HG03439 (cell line): ENCODE measurements around the gene CADPS2.

Source experiments
- ATAC-seq: cut with Tn5 transposase; IDR thresholded peaks from one replicate; pipeline ENCODE4 v1.9.1; 2021; ENCODE audit warnings: mild to moderate bottlenecking, moderate library complexity; ENCODE audit not compliant: unreplicated experiment

The CADPS2 gene

DNA sequence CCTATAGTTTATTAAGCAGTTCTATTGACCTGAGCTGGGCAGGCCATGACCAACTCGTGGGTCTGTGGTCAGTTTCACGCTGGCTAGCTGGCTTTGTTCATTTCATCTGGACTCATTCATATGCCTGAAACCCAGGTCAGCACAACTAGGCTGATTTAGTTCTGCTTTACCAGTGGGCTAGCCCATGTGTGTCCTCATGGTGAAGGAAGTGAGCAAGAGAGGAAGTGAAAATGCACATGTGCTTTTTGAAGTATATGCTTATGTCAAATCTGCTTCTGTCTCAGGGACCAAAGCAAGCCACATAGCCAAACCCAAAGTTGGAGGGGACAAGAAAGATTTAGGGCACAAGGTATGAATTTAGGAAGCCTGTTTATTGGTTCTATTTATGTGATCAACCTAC, 341.8 kb downstream of the CADPS2 start:
- ATAC-seq: peak; percentile 93

DNA sequence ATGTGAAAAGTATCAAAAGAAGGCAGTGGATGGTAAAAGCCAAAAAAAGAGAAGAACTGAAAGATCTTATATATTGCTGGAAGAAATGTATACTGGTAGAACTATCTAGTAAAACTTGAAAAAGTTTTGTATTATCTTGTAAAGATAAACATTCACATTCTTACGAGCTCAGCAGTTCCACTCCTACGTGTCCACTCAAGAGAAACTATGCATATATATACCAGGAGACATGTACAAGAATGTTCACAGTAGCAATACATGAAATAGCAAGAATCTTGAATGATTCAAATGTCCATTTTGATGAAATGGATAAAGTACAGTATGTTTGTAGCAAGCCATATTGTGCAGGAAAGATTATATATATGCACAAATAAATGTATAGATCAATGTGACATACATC, 342.4 kb downstream of the CADPS2 start:
- no peak for ATAC-seq

DNA sequence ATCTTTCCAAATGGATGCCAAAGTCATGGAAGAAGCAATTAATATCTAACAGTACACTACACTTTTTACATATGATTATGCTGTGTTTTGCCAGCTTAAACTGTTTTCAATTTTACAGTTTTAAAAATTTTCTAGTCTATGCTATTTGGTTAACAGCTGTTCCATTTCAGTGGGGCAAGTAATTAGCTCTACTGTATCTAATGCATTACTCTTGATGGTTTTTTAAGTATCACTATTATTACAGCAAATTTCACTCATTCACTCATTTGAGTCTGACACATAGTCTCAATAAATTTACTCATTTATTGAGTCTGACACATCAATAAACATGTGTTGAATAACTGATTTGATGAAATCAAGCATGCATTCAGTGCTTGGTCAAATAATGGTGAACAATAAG, 343.1 kb downstream of the CADPS2 start:
- ATAC-seq: no peak

DNA sequence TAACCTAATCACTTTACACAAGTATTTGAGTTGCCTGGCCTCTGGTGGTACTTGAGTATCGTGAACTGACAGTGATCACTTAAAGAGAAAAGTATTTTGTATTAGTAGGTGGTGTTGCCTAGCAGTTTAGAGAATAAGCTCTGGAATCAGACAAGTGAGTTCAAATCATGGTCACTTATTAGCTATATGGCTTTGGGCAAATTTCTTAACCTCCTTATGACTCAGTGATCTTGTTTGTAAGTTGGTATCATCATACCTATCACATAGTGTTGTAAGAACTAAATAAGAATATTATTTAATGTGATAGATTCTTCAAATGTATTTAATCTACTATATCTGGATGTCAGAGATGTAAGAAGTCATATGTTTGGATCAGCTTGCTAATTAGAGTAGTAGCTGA, 351.2 kb downstream of the CADPS2 start:
- no peak for ATAC-seq

DNA sequence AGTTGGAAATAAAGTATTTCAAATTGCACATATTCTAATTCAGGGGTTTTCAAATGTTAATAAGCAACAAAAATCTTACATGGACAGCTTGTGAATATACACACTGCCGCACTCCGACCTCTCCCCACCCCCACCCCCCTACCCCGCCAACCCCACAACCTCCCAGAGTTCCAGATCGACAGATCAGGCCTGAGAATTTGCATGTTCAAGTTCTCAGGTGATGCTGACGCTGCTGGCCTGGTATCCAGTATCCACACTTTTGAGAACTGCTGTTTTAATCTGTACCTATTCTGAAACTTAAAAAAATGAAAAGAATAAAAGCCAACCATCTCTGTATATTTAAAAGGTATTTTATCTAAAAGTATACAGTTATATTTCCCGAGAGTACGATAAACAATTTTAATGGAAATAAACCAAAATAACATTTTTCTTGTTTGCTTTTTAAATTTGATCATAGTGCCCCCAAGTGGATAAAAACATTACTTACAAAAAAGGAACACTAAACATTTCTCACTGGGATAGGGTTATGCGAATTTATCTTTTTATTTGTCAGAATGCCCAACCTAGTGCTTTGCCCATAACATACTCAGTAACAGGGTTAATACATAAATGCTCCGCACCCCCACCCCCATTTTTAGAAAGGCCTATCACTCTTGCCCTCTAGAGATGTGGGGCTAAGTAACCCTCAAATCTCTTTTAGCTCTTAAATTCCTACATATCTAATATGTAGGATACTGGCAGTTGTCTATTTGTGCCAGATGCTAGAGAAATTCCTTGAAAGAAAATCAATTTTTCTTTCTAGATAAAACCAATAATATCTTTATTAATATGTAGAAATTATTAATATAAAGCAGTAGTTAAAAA, 353.6 kb downstream of the CADPS2 start:
- ATAC-seq: no peak

DNA sequence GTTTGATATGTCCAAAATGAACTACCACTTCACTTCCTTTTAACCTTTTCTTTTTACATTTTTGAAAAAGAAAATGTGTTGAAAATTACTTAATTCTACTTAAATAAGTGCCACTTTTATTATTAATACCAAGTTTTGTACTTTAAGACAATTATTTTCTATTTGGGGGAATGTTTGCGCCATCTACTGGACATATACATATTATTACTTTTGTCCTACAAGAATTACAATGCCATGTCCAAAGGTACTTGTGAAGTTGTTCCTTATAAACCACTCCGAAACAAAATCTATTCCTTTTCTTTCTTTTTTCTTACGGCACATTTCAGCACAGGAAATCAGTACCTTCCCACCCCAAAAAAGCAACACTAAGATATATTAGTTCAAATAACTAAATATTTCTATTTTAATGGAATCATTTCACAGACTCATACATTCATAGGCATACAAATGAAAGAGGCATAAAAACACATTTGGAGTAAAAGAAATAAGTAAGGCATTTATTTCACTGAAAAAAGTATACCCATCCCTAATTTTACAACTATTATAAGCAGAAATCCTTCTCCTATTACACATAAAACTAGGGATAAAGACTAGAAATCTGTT, 357.3 kb downstream of the CADPS2 start:
- no peak for ATAC-seq

DNA sequence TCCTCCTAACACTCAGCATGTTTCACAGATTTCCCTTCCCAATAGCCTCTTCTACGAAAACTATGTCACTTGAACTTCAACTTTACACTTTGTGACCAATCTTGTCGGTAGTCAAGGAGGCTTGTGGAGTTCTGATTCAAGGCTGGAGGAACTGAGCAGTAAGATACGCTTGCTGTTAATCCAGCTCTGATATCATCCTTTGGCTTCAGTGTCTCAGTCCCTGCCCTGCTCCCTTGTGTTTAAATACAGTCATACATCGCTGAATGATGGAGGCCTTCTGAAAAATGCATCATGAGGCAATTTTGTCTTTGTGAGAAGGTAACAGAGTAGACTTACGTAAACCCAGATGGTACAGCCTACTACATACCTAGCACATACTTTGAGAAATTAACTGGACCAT, 360.9 kb downstream of the CADPS2 start:
- ATAC-seq: no peak

DNA sequence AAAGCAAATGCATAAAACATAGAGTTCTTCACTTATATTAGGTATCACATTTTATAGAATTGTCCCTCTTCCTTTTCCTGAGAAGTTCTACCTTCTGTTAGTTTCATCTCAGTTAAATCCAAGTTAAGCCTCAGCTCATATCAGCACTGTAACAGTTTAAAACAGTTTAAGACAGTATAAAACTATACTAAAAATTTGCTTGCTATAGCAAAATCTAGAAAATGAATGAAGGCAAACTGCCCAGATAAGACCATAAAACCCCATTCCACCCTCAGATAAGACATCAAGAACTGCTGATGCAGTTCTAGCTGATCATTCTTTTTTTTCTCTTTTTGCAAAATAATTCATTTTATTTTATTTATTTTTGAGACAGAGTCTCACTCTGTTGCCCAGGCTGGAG, 364.5 kb downstream of the CADPS2 start:
- ATAC-seq: no peak

DNA sequence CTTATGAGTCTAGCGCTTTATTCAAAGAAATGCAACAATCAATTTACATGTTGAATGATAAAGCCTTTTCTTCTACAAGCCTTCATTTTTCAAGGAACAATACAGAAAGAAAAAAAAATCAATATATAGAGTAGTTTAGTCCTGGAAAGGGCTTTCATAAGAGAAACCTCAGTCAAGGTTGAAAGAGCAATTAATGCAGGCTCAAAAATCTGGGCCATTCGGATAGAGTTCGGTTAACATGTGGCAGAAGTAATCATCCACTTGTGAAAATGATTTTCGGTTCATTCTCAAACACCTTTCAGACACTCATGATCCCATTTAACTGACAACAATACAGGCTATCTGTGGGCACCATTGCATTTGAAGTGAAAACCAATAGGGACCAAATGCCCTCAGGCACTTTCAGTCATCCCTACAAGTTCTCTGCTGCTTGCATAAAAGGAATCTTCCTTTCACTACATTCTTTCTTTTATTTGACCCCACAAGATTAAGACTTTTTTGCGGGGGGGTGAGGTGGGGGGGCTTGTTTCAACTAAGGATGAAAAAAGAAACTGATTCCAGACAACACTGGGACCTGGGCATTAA, 365.2 kb downstream of the CADPS2 start:
- no peak for ATAC-seq

DNA sequence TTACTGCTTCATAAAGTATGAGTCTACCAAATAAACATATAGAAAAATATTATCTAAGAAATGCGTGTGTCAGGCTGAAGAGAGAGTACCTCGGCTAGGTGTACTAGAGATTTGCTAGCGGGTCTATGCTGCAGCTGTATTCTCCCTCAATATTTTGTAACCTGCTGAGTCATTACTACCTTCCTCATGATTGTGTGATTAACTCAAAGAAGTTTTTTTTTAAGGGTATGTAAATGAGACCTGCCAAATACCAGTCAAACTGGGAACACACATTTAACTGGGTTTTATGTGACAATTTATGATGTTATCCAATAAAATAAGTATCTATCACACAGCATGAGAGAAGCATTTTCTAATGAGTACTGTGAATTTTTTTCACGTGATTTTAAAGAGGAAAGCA, 367.8 kb downstream of the CADPS2 start:
- no peak for ATAC-seq

DNA sequence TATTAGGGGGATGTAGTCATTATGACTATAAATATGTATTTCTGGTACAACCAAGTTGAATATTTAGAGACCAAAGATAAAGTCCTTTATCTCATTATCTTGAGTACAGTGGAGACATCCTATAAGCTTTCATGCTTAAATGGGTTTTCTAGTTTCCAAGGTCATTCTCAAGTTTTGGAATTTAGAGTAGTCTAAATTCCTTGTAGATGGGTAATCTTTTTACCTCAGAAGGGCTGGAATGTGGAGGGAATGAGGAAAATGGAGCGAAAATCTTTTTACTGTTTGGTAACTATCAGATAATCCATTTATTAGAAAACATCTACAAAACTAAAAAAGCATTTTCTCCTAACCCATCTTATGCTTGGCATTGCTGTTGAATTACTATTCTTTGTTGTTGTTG, 368.7 kb downstream of the CADPS2 start:
- ATAC-seq: no peak

DNA sequence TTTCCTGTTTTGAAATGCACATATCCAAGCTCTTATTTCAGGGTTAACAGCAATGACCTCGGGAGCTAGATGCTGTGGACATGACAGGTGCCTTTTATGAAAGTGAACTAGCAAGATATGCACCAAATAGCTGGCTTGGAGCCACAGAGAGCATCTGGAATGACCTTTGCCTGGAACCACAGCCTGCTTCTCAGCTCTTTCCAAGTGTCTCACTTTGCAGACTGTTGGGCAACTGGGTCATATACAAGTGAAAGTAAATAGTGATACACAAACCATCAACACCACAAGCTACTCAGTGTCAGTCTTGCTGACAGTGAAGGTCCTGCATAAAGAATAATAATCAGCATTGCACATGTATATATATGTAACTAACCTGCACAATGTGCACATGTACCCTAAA, 370.9 kb downstream of the CADPS2 start:
- no peak for ATAC-seq

DNA sequence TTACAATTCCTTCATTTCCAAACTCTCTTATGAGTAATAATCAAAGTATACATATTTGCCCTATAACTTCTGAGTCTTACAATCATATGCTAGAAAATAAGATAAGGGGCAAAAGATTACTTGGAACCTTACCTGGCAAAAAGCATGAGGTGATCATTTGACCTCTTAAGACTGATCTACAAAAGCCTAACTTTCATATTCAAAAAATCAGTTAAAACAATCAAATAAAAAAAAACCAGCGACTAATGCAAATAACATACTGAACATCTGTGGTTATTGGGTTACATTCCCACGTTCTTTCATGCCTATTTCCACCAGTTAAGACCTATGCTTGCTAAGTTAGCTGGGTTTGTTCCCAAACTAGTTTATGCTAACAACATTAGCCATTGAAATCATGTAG, 375.0 kb downstream of the CADPS2 start:
- no peak for ATAC-seq

DNA sequence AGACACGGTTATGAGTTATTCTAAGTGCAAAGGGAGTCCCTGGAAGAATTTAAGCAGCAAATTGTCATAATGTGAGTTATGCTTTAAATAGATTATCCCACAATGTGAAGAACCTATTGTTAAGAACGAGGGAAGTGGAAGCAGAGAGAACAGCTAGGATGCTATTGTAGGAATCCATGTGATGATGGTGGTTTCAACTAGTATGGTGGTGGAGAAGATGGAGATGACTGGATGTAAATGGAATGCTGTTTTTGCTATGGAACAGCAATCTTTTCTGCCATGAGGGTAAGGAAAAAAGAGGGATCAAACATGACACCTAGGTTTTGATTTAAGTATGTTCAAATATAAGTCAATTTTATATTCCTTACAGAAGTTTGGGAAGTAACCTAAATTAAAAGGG, 378.7 kb downstream of the CADPS2 start:
- ATAC-seq: no peak

DNA sequence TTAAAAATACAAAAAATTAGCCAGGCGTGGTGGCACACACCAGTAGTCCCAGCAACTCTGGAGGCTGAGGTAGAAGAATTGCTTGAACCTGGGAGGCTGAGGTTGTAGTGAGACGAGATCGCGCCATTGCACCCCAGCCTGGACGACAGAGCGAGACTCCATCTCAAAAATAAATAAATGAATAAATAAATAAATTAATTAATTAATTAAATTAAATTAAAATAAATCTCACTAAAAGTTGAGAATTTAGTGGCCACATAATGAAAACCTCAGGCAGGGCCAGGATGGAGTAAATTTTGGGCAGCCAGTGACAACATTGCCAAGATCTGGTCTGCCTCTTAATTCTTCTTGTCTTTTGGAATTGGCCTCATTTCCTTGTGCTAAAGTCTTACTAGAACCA, 394.3 kb downstream of the CADPS2 start:
- no peak for ATAC-seq

DNA sequence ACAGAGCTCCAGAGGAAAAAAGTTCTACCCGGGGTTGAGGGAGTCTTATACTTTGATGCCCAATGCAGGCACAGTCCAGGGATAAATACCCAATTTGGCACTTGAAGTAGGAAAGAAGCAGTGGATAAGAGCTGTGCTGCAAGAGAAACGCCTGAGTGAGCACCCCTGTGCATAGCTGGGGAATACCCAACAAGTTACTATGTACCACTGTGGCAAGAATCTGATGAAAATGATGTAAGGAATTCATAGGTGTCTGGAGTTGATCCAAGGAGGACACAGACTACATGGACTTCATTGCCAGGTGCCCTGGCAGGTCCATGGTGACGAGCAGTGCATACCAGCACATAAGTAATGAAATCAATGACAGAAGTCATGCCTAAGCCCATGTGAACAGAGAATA, 398.0 kb downstream of the CADPS2 start:
- no peak for ATAC-seq

DNA sequence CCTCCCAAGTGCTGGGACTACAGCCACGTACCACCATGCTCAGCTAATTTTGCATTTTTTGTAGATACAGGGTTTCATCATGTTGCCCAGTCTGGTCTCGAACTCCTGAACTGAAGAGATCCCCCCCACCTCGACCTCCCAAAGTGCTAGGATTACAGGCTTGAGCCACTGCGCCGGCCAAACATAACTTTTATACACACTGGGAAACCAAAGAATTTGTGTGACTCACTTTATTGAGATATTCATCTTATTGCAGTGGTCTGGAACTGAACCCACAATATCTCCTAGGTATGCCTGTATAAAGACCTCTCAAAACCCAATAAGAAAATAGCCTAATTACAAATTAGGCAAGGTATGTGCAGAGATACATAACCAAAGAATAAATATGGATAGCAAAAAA, 399.1 kb downstream of the CADPS2 start:
- ATAC-seq: no peak

DNA sequence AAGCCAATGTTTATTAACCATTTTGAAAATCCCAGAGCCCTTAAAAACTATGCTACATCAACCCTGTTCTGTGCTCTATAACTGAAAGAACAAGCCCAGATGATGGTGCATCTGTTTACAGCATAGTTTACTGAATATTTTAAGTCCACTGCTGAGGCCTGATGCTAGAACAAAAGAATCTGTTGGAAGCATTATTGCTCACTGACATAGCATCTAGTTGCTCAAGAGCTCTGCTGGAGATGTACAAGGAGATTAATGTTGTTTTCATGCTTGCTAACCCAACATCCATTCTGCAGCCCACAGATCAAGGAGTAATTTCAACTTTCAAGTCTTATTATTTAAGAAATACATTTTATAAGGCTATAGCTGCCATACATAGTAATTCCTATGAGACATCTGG, 400.4 kb downstream of the CADPS2 start:
- no peak for ATAC-seq

DNA sequence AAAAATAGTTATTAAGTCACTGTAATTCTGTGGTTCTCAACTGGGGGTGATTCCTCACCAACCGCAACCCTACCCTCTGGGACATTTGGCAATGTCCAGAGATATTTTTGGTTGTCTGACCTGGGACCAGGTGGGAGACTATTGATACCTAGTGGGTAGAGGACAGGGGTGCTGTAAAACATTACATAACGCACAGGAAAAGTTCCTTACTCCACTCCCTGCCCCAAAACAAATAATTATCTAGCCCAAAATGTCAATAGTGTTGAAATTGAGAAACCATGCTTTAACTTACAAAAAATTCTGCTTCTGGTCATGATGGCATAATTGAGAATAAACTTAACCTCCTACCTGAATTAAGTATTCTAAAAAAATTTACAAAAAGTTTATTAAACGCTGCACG, 404.0 kb downstream of the CADPS2 start:
- ATAC-seq: no peak

DNA sequence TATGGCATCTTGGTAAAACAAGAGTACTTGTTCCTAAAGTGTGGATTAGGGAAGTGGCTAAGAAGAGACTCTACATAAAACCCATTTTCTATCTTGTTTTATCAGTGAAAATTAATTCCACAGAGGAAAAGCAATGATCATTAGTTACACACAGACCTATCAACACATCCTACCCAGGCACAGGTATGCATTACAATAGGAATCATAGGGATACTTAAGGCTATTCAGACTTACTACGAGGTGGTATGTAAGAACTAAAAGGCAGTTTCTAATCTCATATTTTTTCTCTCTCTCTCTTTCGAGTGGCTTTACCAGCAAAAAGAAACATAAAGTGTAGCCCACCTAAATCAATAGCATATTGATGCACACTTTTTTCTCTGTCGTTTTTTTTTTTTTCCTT, 415.4 kb downstream of the CADPS2 start:
- ATAC-seq: no peak

DNA sequence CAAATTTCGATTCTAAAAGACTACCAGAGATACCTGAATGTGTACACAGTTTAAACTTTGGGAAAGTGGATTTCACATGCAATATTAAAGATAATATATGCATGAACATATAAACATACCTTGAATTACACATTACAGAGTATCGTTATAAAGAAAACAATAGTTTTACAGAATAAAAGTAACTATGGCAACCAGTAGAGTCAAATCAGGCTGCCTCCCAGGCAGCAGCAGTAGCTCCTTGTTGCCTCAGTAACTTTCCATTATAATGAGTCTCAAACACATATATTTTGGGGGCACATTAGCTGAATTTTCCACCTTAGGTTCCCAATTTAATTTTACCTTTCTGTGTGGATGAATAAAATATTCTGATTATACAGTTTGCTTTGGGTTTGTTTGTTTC, 417.3 kb downstream of the CADPS2 start:
- ATAC-seq: no peak

DNA sequence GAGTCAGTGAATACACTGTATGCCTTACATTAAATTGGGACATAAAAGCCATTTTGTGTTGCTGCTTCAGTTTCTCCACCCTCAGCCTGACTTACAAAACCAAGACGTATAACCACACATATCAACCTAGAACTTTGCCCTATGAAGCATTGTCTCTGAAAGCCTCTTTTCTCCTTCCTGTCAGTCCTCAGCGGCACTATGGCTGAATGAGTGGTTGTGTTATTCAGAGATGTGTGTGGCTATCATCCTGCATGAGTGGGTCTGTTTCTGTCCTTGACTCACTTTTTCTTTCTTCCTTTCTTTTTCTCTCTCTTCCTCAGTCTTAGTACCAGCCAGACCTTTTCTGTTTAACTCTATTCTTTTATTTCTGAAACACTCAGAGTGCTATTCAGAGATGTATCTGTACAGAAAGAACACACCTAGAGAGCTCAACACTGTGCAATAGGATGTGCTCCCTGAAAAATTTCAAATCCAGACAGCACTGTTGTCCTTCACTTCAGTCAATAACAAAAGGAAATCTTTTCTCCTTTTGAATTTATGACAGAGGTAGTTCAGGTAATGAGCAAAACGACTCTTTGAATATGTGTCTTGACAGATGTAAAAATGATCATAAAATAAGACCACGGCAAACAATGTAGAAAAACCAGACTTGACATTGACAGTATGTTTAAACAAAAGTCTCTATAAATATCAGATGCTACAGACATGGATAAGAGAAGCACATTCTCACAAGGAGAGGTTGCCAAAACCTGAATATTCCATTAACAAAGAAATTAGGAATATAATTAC, 418.4 kb downstream of the CADPS2 start:
- ATAC-seq: no peak
